ENCODE measurements around the gene CCDC28A. TPM values are rescaled to one million over a fixed set of nuclear protein-coding genes. Genes with fewer than 3 reads are reported as not detected.
A peak's percentile ranks its signal among the peaks of the same experiment; 100 is the strongest.
"Not testable (repeated sequence)": the region's sequence is repeated elsewhere in the genome, so short reads cannot be mapped to it uniquely, and the experiment has no call there.

Gene CCDC28A
- 17.2 TPM for polyA plus RNA-seq (2013, experiment 1 of 4)
- 19.7 TPM for polyA plus RNA-seq (2013, experiment 2 of 4)
- polyA plus RNA-seq (2013, experiment 3 of 4) = 21.4 TPM
- 19.6 TPM for polyA plus RNA-seq (2013, experiment 4 of 4)

DNA sequence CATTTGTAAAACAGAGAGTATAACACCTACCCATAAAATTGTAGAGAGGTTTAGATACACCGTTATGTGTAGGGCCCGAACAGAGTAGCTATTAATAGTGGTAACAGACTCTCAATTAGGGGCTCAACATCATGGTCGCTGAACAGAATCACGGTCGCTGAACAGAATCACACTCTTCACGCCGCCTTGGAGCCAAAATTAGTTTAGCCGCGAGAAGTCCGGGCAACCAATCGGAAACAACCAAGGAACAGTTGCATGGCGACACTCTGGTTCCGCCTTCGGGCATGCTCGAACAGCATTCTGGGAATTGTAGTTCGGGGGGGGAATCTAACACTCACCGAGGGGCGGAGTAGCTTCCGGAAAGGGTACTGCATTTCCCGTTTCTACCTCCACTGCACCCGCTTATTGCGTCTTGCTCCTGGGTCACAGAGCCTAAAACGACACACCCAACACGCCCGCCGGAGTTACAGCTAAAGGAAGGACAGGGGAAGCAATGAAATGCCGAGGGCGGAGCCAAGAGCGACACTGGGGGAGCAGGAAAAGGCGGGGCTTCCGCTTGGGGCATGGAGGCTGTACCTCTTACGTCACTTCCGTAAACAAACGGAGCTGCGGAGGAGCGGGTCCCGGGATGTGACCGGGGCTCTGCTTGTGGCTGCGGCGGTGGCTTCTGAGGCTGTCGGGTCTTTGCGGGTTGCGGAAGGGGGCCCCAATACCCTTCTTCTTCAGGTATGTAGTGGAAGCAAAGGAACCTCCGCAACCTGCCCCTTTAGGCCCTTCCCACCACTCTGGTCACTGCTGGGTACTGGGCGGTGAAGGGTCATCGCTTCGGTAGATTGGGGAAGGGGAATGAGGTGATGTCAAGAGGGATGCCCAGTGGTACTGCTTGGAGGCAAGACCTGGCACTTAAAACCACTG is at the start of gene CCDC28A:
Gene CCDC28A (plus strand): TSS at position 593 of the 915 bp plus-strand sequence. CDS start 2,352 bp downstream, outside the sequence.
- H3K9me3 ChIP-seq (ENCODE audit: control insufficient read depth, low read length) = no peaks in the 10 kb centered on the region
- no peaks in the 10 kb centered on the region for H3K4me1 ChIP-seq (ENCODE audit: control insufficient read depth, insufficient read depth, low read length)
- WGBS, 2 experiments = 1% methylated on average over 46 to 47 of the region's 47 CpGs
- H3K27me3 ChIP-seq (ENCODE audit: control insufficient read depth, insufficient read depth, low read length, poor library complexity, severe bottlenecking) = no peaks in the 10 kb centered on the region
- peak within 1 kb of the TSS; percentile 73 for H3K4me3 ChIP-seq (ENCODE audit: insufficient read depth, low read depth, low read length)
- no peaks in the 10 kb centered on the region for H3K36me3 ChIP-seq (ENCODE audit: control insufficient read depth, insufficient read depth, low read length)
- H3K27ac ChIP-seq (ENCODE audit: insufficient read depth, low read depth, low read length, poor library complexity, severe bottlenecking) = peak within 1 kb of the TSS; percentile 36

DNA sequence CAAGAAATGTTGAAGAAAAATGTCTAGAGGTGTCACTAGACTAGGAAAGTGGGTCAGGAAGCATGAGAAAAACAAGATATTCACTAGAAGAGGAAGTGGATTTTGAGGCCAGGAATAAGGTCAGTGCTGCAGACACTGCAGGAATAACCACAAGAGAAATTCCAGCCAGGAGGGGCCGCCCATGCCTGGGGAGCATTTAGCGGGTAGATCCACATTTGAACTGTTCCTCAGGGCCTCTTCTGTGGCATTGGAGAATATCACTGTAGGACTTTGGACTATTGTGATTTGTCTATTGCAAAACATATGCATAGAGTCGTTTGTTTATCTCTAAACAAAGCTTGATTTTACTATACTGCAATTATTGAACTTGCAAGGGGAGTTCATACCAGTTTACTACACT is 49.6 kb upstream of the CCDC28A start:
- 93 to 99% methylated on average over 3 of the region's 3 CpGs for WGBS, 2 experiments
- Histone ChIP-seq H3K27ac (ENCODE audit: insufficient read depth, low read depth, low read length, poor library complexity, severe bottlenecking) (no peak overlapping the region), H3K4me3 (ENCODE audit: insufficient read depth, low read depth, low read length) (no peak overlapping the region)

DNA sequence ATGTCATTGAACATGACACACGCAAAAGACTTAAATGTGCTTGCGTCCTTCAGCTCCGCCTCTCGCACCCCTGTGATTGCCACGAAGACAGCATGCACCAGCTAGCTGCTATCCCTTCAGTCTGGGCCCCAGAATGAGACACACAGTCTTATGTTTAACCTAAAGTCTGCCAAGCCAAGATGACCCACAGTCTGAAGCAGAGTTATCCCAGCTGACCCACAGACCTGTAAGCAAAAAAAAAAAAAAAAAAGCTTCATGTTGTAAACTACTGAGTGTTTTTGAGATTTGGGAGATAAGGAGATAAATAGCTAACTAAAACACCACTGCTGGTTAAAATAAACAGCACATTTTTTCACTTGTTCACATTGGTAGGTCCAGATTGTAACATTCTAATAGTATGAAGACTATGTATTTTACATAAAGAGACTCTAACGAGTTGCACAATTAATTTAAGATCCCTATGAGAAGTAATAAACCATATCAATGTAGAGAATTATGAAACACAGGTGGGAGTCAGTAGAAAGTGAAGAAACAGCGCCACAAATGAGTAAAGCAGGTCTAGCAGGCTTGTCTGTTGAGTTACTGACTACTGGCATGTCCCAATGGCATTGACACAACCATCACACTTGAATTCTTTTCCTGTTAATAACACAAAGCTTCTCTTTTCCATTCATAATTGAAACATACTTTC is 47.4 kb upstream of the CCDC28A start:
- 90 to 95% methylated on average over 6 of the region's 7 CpGs for WGBS, 2 experiments
- Histone ChIP-seq H3K4me3 (ENCODE audit: insufficient read depth, low read depth, low read length) (no peak overlapping the region), H3K36me3 (ENCODE audit: control insufficient read depth, insufficient read depth, low read length) (no peaks in the 10 kb centered on the region), H3K27me3 (ENCODE audit: control insufficient read depth, insufficient read depth, low read length, poor library complexity, severe bottlenecking) (no peaks in the 10 kb centered on the region), H3K4me1 (ENCODE audit: control insufficient read depth, insufficient read depth, low read length) (no peaks in the 10 kb centered on the region), H3K9me3 (ENCODE audit: control insufficient read depth, low read length) (no peaks in the 10 kb centered on the region), H3K27ac (ENCODE audit: insufficient read depth, low read depth, low read length, poor library complexity, severe bottlenecking) (no peak overlapping the region)

More for the DNA sequence above, 49.6 kb upstream of the CCDC28A start:
- H3K4me1 ChIP-seq (ENCODE audit: control insufficient read depth, insufficient read depth, low read length) = no peaks in the 10 kb centered on the region
- H3K27me3 ChIP-seq (ENCODE audit: control insufficient read depth, insufficient read depth, low read length, poor library complexity, severe bottlenecking) = no peaks in the 10 kb centered on the region
- no peaks in the 10 kb centered on the region for H3K36me3 ChIP-seq (ENCODE audit: control insufficient read depth, insufficient read depth, low read length)
- H3K9me3 ChIP-seq (ENCODE audit: control insufficient read depth, low read length) = no peaks in the 10 kb centered on the region

DNA sequence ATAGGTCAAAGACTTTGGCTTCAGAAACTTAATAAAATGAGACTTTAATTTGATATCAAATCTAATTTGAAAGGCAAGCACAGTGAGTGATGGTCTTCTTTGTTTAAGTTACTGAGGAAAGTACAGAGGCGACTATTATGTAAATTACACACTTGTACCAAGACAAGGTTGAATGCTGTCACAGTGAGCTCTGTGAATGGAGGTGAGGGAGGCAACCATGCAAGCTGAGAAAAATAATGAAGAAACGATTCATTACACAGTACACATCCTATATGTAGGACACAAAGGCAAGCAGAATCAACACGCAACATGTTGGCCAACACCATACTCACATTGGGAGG is 46.8 kb upstream of the CCDC28A start:
- Histone ChIP-seq H3K4me1 (ENCODE audit: control insufficient read depth, insufficient read depth, low read length) (no peaks in the 10 kb centered on the region), H3K27ac (ENCODE audit: insufficient read depth, low read depth, low read length, poor library complexity, severe bottlenecking) (no peak overlapping the region), H3K36me3 (ENCODE audit: control insufficient read depth, insufficient read depth, low read length) (no peaks in the 10 kb centered on the region), H3K27me3 (ENCODE audit: control insufficient read depth, insufficient read depth, low read length, poor library complexity, severe bottlenecking) (no peaks in the 10 kb centered on the region), H3K4me3 (ENCODE audit: insufficient read depth, low read depth, low read length) (no peak overlapping the region), H3K9me3 (ENCODE audit: control insufficient read depth, low read length) (no peaks in the 10 kb centered on the region)
- WGBS, 2 experiments = 89 to 100% methylated on average over 2 to 3 of the region's 3 CpGs

DNA sequence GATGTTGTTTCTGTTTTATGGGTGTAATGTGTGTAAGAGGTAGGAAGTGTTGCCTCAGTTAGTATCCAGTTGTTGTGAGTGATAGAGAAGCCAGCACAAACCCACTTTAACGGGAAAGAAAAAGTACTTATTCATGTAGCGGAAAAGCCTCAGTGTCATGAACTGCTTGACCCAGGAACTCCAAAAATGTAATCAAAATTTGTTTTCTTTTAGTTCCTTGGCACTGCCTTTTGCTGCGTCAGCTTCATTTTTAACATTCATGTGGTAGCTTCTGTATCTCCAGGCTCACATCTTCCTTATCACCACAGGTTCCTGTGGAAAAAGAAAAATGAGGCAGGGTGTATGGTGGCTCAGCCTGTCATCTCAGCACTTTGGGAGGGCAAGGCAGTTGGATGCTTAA is 46.4 kb upstream of the CCDC28A start:
- 95 to 98% methylated on average over 3 of the region's 3 CpGs for WGBS, 2 experiments
- H3K27ac ChIP-seq (ENCODE audit: insufficient read depth, low read depth, low read length, poor library complexity, severe bottlenecking) = no peak overlapping the region

DNA sequence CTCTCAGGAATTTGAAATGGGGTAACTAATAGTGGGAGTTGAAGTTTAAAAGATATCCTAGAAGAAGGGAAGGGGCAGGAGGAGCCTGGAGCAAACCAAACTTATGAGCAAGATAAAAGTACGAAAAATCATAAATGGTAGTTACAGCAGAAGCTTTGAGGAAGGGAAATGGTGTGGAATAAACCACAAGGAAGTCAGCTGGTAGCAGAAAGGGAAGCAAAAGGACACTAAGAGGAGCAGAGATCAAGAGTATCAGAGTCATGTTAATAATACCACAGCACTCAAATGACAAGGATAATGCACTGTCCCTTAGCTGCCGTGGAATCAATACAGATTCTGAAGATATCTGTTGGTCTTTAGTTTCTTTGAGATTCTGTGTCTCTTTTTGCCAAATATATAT is 44.9 kb upstream of the CCDC28A start:
- Histone ChIP-seq H3K27me3 (ENCODE audit: control insufficient read depth, insufficient read depth, low read length, poor library complexity, severe bottlenecking) (no peaks in the 10 kb centered on the region), H3K36me3 (ENCODE audit: control insufficient read depth, insufficient read depth, low read length) (no peaks in the 10 kb centered on the region), H3K27ac (ENCODE audit: insufficient read depth, low read depth, low read length, poor library complexity, severe bottlenecking) (no peak overlapping the region), H3K4me3 (ENCODE audit: insufficient read depth, low read depth, low read length) (no peak overlapping the region), H3K9me3 (ENCODE audit: control insufficient read depth, low read length) (no peaks in the 10 kb centered on the region), H3K4me1 (ENCODE audit: control insufficient read depth, insufficient read depth, low read length) (no peaks in the 10 kb centered on the region)
- WGBS, 2 experiments = 90 to 99% methylated on average over 2 of the region's 2 CpGs

More for the DNA sequence above, 46.4 kb upstream of the CCDC28A start:
- no peaks in the 10 kb centered on the region for H3K4me1 ChIP-seq (ENCODE audit: control insufficient read depth, insufficient read depth, low read length)
- no peaks in the 10 kb centered on the region for H3K36me3 ChIP-seq (ENCODE audit: control insufficient read depth, insufficient read depth, low read length)
- no peaks in the 10 kb centered on the region for H3K9me3 ChIP-seq (ENCODE audit: control insufficient read depth, low read length)
- no peaks in the 10 kb centered on the region for H3K27me3 ChIP-seq (ENCODE audit: control insufficient read depth, insufficient read depth, low read length, poor library complexity, severe bottlenecking)
- H3K4me3 ChIP-seq (ENCODE audit: insufficient read depth, low read depth, low read length) = no peak overlapping the region

DNA sequence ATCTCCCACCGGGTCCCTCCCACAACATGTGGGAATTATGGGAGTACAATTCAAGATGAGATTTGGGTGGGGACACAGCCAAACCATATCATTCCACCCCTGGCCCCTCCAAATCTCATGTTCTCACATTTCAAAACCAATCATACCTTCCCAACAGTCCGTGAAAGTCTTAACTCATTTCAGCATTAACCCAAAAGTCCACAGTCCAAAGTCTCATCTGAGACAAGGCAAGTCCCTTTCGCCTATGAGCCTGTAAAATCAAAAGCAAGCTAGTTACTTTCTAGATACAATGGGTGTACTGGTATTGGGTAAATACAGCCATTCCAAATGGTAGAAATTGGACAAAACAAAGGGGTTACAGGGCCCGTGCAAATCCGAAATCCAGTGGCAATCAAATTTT is 43.5 kb upstream of the CCDC28A start:
- not testable (repeated sequence) for H3K27me3 ChIP-seq (ENCODE audit: control insufficient read depth, insufficient read depth, low read length, poor library complexity, severe bottlenecking); H3K4me3 ChIP-seq (ENCODE audit: insufficient read depth, low read depth, low read length); H3K36me3 ChIP-seq (ENCODE audit: control insufficient read depth, insufficient read depth, low read length); H3K27ac ChIP-seq (ENCODE audit: insufficient read depth, low read depth, low read length, poor library complexity, severe bottlenecking); H3K4me1 ChIP-seq (ENCODE audit: control insufficient read depth, insufficient read depth, low read length); H3K9me3 ChIP-seq (ENCODE audit: control insufficient read depth, low read length)
- 83 to 86% methylated on average over 4 to 5 of the region's 5 CpGs for WGBS, 2 experiments

DNA sequence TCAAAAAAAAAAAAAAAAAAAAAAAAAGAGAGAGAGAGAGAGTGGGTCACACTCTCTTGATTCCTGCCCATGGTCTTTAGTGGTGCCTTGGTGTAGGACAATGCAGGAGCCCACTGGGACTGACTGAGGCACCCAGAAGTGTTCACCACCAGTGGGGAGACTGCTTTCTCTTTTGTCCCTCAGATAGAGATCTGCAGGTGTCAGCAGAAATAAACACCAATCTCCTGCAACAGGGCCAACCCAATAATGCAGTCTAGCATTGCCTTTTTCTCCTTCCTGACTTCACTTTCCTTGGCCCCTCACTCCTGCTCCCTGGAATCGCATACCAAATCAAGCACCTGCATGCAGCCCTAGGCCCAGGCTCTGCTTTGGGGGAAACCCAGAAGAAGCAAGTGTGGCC is 39.0 kb upstream of the CCDC28A start:
- Histone ChIP-seq H3K36me3 (ENCODE audit: control insufficient read depth, insufficient read depth, low read length) (no peaks in the 10 kb centered on the region), H3K27me3 (ENCODE audit: control insufficient read depth, insufficient read depth, low read length, poor library complexity, severe bottlenecking) (no peaks in the 10 kb centered on the region), H3K27ac (ENCODE audit: insufficient read depth, low read depth, low read length, poor library complexity, severe bottlenecking) (no peak overlapping the region), H3K9me3 (ENCODE audit: control insufficient read depth, low read length) (no peaks in the 10 kb centered on the region), H3K4me3 (ENCODE audit: insufficient read depth, low read depth, low read length) (no peak overlapping the region), H3K4me1 (ENCODE audit: control insufficient read depth, insufficient read depth, low read length) (no peaks in the 10 kb centered on the region)
- 96 to 100% methylated on average over 1 of the region's 1 CpG for WGBS, 2 experiments

DNA sequence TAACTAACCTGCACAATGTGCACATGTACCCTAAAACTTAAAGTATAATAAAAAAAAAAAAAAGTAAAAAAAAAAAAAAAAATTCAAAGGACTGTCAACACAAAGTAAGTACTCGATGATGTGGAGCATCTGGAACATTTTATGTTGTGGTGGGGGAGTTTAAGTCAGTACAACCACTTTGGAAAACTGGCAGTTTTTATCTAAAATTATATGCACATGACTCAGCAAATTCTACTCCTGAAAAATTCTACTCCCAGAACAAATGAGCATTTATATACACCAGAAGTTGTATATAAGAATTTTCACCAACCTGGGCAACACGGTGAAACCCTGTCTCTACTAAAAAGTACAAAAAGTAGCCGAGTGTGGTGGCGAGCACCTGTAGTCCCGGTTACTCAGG is 36.9 kb upstream of the CCDC28A start:
- Histone ChIP-seq H3K27me3 (ENCODE audit: control insufficient read depth, insufficient read depth, low read length, poor library complexity, severe bottlenecking) (no peaks in the 10 kb centered on the region), H3K4me1 (ENCODE audit: control insufficient read depth, insufficient read depth, low read length) (no peaks in the 10 kb centered on the region), H3K4me3 (ENCODE audit: insufficient read depth, low read depth, low read length) (no peak overlapping the region), H3K36me3 (ENCODE audit: control insufficient read depth, insufficient read depth, low read length) (no peaks in the 10 kb centered on the region), H3K27ac (ENCODE audit: insufficient read depth, low read depth, low read length, poor library complexity, severe bottlenecking) (no peak overlapping the region), H3K9me3 (ENCODE audit: control insufficient read depth, low read length) (no peaks in the 10 kb centered on the region)
- 90 to 96% methylated on average over 4 to 5 of the region's 5 CpGs for WGBS, 2 experiments

DNA sequence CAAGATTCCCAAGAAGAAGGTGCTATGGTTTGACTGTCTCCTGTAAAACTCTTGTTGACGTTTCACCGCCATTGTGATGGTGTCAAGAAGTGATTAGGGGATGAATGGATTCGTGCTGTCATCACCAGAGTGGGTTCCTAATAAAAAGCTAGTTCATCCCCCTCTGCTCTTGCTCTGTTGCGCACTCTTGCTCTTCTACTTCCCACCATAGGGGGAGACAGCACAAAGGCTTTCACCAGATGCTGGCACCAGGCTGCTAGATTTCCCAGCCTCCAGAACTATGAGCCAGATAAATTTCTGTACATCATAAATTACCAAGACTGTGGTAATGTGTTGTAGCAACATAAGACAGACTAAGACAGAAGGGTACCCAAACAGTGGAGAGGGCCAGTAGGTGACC is 21.6 kb upstream of the CCDC28A start:
- WGBS, 2 experiments = 70 to 82% methylated on average over 4 of the region's 4 CpGs
- Histone ChIP-seq H3K27ac (ENCODE audit: insufficient read depth, low read depth, low read length, poor library complexity, severe bottlenecking) (no peak overlapping the region), H3K4me1 (ENCODE audit: control insufficient read depth, insufficient read depth, low read length) (no peaks in the 10 kb centered on the region)

More for the DNA sequence above, 21.6 kb upstream of the CCDC28A start:
- no peaks in the 10 kb centered on the region for H3K27me3 ChIP-seq (ENCODE audit: control insufficient read depth, insufficient read depth, low read length, poor library complexity, severe bottlenecking)
- H3K4me3 ChIP-seq (ENCODE audit: insufficient read depth, low read depth, low read length) = no peak overlapping the region
- no peaks in the 10 kb centered on the region for H3K36me3 ChIP-seq (ENCODE audit: control insufficient read depth, insufficient read depth, low read length)
- no peaks in the 10 kb centered on the region for H3K9me3 ChIP-seq (ENCODE audit: control insufficient read depth, low read length)

Data from ectodermal cell (in vitro differentiated cells).